Mesodermal cell (in vitro differentiated cells): ENCODE results near the gene DOK7.
"Not testable (repeated sequence)": the region's sequence is repeated elsewhere in the genome, so short reads cannot be mapped to it uniquely, and the experiment has no call there.

Experiments used
- H3K27ac ChIP-seq: 2 replicates; pipeline ENCODE4 v1.7.0; 2013; ENCODE audit warnings: mild to moderate bottlenecking, low read depth, low read length, moderate library complexity; ENCODE audit not compliant: severe bottlenecking
- H3K36me3 ChIP-seq: 2 replicates; pipeline ENCODE4 v1.7.1; 2013; ENCODE audit warnings: mild to moderate bottlenecking, low read length, moderate library complexity; ENCODE audit not compliant: control insufficient read depth, insufficient read depth
- H3K4me1 ChIP-seq: one replicate; pipeline ENCODE4 v1.7.1; 2013; ENCODE audit warnings: mild to moderate bottlenecking, low read length; ENCODE audit not compliant: insufficient read depth, control insufficient read depth, poor library complexity, severe bottlenecking
- H3K4me3 ChIP-seq: 2 replicates; pipeline ENCODE4 v1.7.0; 2013; ENCODE audit warnings: low read length, control low read depth, mild to moderate bottlenecking; ENCODE audit not compliant: insufficient read depth, poor library complexity, severe bottlenecking; ENCODE audit errors: extremely low read depth
- H3K9me3 ChIP-seq: 2 replicates; pipeline ENCODE4 v1.7.1; 2013; ENCODE audit warnings: mild to moderate bottlenecking, low read length, moderate library complexity; ENCODE audit not compliant: control insufficient read depth
- WGBS, 2 experiments: methylation state at CpG; one replicate each; pipeline ENCODE4 v1.1.5; 2013; ENCODE audit warnings: missing lambda C conversion rate in 2 of 2; ENCODE audit not compliant: insufficient coverage in 2 of 2; 5-methylcytosine and 5-hydroxymethylcytosine counted together

DOK7 gene

GRCh38 chr4:3511601-3512000, 48.5 kb downstream of the DOK7 start:
- H3K9me3 ChIP-seq, H3K4me1 ChIP-seq, H3K4me3 ChIP-seq, H3K27ac ChIP-seq: not testable (repeated sequence)
- peaks cover 77% of the 10 kb centered on the region for H3K36me3 ChIP-seq
- 95 to 100% methylated on average over 13 to 14 of the region's 27 CpGs for WGBS, 2 experiments

GRCh38 chr4:3512279-3512678, 49.2 kb downstream of the DOK7 start:
- H3K9me3 ChIP-seq, result no peaks in the 10 kb centered on the region
- no peak overlapping the region for H3K4me3 ChIP-seq
- 97 to 99% methylated on average over 12 to 13 of the region's 13 CpGs for WGBS, 2 experiments
- peaks cover 76% of the 10 kb centered on the region for H3K36me3 ChIP-seq
- H3K4me1 ChIP-seq, result no peaks in the 10 kb centered on the region
- H3K27ac ChIP-seq, result no peak overlapping the region

GRCh38 chr4:3512719-3513118, 49.6 kb downstream of the DOK7 start:
- Histone ChIP-seq H3K9me3 (no peaks in the 10 kb centered on the region), H3K27ac (no peak overlapping the region), H3K36me3 (peaks cover 80% of the 10 kb centered on the region), H3K4me1 (no peaks in the 10 kb centered on the region), H3K4me3 (no peak overlapping the region)
- 97 to 99% methylated on average over 20 to 22 of the region's 22 CpGs for WGBS, 2 experiments

- H3K4me3 ChIP-seq, result no peak overlapping the region
- H3K27ac ChIP-seq, result no peak overlapping the region
- peaks cover 78% of the 10 kb centered on the region for H3K36me3 ChIP-seq
- H3K4me1 ChIP-seq, result no peaks in the 10 kb centered on the region
- H3K9me3 ChIP-seq, result no peaks in the 10 kb centered on the region
- 96 to 99% methylated on average over 12 to 18 of the region's 18 CpGs for WGBS, 2 experiments
Observed at GRCh38 chr4:3513807-3514206, 50.7 kb downstream of the DOK7 start.

- peaks cover 75% of the 10 kb centered on the region for H3K36me3 ChIP-seq
Observed at GRCh38 chr4:3514221-3514780, 51.2 kb downstream of the DOK7 start.

GRCh38 chr4:3514806-3515501, 51.8 kb downstream of the DOK7 start:
- Histone ChIP-seq H3K4me3 (no peak overlapping the region), H3K9me3 (no peaks in the 10 kb centered on the region), H3K27ac (no peak overlapping the region), H3K4me1 (no peaks in the 10 kb centered on the region), H3K36me3 (peaks cover 73% of the 10 kb centered on the region)
- 83 to 85% methylated on average over 24 to 30 of the region's 31 CpGs for WGBS, 2 experiments

More at GRCh38 chr4:3514221-3514780, 51.2 kb downstream of the DOK7 start:
- H3K9me3 ChIP-seq, result no peaks in the 10 kb centered on the region
- H3K27ac ChIP-seq, result no peak overlapping the region
- H3K4me1 ChIP-seq, result no peaks in the 10 kb centered on the region
- WGBS, 2 experiments, result 90 to 95% methylated on average over 15 of the region's 17 CpGs
- no peak overlapping the region for H3K4me3 ChIP-seq

- no peaks in the 10 kb centered on the region for H3K4me1 ChIP-seq
- H3K9me3 ChIP-seq, result no peaks in the 10 kb centered on the region
- no peak overlapping the region for H3K27ac ChIP-seq
- H3K4me3 ChIP-seq, result no peak overlapping the region
- peaks cover 73% of the 10 kb centered on the region for H3K36me3 ChIP-seq
- WGBS, 2 experiments, result 86 to 87% methylated on average over 7 to 14 of the region's 15 CpGs
Observed at GRCh38 chr4:3515646-3516045, 52.5 kb downstream of the DOK7 start.

GRCh38 chr4:3516061-3516835, 53.1 kb downstream of the DOK7 start:
- Histone ChIP-seq H3K9me3 (no peaks in the 10 kb centered on the region), H3K27ac (no peak overlapping the region), H3K4me1 (no peaks in the 10 kb centered on the region), H3K4me3 (no peak overlapping the region), H3K36me3 (peaks cover 73% of the 10 kb centered on the region)
- 93 to 96% methylated on average over 29 to 31 of the region's 32 CpGs for WGBS, 2 experiments

GRCh38 chr4:3516836-3517730, 54.0 kb downstream of the DOK7 start:
- H3K4me1 ChIP-seq, result no peaks in the 10 kb centered on the region
- H3K9me3 ChIP-seq, result no peaks in the 10 kb centered on the region
- H3K36me3 ChIP-seq, result peaks cover 73% of the 10 kb centered on the region
- H3K27ac ChIP-seq, result no peak overlapping the region
- WGBS, 2 experiments, result 95% methylated on average over 23 to 28 of the region's 29 CpGs
- H3K4me3 ChIP-seq, result no peak overlapping the region

- Histone ChIP-seq H3K4me1 (no peaks in the 10 kb centered on the region), H3K4me3 (no peak overlapping the region), H3K36me3 (peaks cover 70% of the 10 kb centered on the region), H3K27ac (no peak overlapping the region), H3K9me3 (no peaks in the 10 kb centered on the region)
- 95% methylated on average over 48 to 49 of the region's 49 CpGs for WGBS, 2 experiments
Observed at GRCh38 chr4:3517731-3518510, 54.8 kb downstream of the DOK7 start.
